ENCODE data around the gene MRFAP1L1.

DNA sequence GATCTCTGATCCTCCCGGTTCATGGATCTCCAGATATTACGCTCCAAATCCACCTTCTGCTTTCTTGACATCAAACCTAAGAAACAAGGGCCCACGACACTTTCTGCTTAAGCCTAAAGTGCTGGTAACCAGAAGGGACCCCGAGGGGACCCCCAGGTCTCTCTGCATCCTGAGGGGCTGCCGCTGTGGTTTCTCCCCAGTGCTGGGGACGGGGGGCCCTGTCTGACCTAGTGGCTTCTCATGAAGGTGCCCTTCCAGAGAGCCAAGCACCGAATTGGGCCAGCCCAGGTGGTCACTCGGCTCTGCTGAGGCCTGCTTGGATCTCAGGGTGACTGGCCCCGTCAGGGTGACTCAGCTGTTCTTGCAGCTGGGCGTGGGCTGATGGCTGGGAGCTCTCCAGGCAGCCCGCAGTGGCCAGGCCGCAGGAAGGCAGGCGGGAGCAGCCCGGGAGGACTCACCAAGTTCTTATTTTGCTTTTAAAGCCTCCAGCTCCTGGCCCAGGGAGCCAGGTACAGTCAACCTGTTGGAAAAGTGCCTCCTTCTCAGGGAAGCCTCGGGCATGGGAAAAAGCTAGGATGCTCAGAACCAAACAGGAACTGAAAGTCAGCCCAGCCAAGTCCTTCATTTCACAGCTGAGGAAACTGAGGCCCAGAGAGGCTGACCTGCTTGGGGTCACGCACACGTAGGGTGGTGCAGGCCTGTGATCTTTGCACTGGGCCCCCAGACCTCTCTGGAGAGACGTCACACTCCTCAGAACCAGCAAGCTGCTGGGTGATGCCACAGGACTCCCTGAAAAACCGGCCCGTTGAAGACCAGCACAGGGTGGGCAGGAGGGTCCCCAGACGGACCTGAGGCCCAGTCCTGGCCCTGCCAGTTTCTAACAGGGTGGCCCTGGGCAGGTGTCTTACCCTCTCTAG is 23.0 kb upstream of the MRFAP1L1 start:
- TF ChIP-seq CTCF (IDR thresholded peaks at IDR 0.05) (no peak), POLR2A (IDR thresholded peaks at IDR 0.05) (no peak)

Data from heart left ventricle (tissue), 13 donors.